ENCODE measurements around the gene TMEM100.
"Not testable (repeated sequence)": the region's sequence is repeated elsewhere in the genome, so short reads cannot be mapped to it uniquely, and the experiment has no call there.

- TF ChIP-seq EZH2 (IDR thresholded peaks at IDR 0.05; ENCODE audit: borderline replicate concordance, low read depth, low read length, severe bottlenecking); CTCF (IDR thresholded peaks at IDR 0.05; ENCODE audit: extremely low read depth in 1 of 2, insufficient read depth in 1 of 2, low read depth in 1 of 2, low read length in 2 of 2): not testable (repeated sequence)
Measured at GRCh38 chr17:55672010-55672409, 50.7 kb downstream of the TMEM100 start.

All from endothelial cell of umbilical vein (primary cell).